ENCODE data around the gene FNDC11. TPM values are rescaled to one million over a fixed set of nuclear protein-coding genes. Genes with fewer than 3 reads are reported as not detected.

The FNDC11 gene
- total and polyA plus RNA-seq, 2 of the 13 experiments (the other 11 are each of a cell fraction or from before 2014, with no cell fraction given): 0.07 TPM; not detected in 1

DNA sequence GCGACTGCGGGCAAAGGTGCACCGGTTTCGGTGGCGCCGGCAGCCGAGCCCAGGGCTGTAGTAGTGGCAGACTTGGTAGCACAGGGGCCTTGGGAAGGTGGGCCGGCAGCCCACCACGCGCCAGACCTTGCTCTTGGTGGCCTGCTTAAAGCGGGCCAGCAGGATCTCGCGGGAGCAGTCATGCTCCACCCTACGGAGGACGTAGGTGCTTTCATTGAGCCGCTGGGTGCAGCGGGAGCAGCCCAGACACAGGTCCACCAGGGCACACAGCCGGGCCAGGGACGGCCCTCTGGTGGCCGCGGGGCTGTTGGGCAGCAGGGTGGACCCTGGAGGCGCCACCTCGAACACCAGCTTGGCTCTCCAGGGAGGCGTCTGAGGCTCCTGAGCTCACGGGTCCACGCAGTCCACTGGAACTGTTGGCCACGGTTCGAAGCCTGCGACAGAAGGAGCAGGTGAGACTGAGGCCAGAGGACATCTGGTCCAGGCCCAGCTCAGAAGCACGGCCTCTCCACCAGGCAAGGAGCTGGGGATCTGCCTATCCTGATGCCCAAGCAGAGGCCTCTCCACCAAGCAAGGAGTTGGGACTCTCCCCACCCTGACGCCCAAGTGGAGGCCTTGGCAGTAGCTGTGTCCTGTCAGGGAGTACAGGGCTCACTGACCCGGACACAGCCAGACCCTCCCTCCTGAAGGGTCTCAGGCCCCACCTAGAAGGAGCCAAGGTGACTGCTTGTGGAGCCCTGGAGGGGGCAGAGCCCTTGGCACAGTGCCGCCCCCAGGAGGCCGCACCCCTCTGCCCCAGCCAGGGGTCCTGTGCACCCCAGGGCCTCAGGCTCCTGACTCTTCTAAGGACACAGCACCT, 19.1 kb downstream of the FNDC11 start (continued):
- TF ChIP-seq, protein P1, sequence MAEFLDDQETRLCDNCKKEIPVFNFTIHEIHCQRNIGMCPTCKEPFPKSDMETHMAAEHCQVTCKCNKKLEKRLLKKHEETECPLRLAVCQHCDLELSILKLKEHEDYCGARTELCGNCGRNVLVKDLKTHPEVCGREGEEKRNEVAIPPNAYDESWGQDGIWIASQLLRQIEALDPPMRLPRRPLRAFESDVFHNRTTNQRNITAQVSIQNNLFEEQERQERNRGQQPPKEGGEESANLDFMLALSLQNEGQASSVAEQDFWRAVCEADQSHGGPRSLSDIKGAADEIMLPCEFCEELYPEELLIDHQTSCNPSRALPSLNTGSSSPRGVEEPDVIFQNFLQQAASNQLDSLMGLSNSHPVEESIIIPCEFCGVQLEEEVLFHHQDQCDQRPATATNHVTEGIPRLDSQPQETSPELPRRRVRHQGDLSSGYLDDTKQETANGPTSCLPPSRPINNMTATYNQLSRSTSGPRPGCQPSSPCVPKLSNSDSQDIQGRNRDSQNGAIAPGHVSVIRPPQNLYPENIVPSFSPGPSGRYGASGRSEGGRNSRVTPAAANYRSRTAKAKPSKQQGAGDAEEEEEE (CRISPR knock-in tag; IDR thresholded peaks at IDR 0.05; ENCODE audit: borderline replicate concordance): no peak
- no peak for TF ChIP-seq ZSCAN25 (CRISPR knock-in tag; IDR thresholded peaks at IDR 0.05)
- TF ChIP-seq, protein P2, sequence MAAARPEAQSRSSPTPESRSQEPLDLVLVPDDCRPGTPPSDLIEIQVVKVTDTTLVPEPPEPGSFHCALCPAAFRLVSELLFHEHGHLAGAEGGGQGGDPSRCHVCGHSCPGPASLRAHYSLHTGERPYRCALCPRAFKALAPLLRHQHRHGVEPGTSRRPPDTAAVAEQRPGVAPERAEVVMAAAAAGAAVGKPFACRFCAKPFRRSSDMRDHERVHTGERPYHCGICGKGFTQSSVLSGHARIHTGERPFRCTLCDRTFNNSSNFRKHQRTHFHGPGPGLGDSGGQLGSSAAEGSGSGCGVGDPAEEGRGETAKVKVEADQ (CRISPR knock-in tag; IDR thresholded peaks at IDR 0.05; ENCODE audit: borderline replicate concordance): no peak; the same call in 1 of the 2 replicates
- TF ChIP-seq HOXA9 (CRISPR knock-in tag; IDR thresholded peaks at IDR 0.05; ENCODE audit: borderline replicate concordance): no peak
- TF ChIP-seq, protein P3, sequence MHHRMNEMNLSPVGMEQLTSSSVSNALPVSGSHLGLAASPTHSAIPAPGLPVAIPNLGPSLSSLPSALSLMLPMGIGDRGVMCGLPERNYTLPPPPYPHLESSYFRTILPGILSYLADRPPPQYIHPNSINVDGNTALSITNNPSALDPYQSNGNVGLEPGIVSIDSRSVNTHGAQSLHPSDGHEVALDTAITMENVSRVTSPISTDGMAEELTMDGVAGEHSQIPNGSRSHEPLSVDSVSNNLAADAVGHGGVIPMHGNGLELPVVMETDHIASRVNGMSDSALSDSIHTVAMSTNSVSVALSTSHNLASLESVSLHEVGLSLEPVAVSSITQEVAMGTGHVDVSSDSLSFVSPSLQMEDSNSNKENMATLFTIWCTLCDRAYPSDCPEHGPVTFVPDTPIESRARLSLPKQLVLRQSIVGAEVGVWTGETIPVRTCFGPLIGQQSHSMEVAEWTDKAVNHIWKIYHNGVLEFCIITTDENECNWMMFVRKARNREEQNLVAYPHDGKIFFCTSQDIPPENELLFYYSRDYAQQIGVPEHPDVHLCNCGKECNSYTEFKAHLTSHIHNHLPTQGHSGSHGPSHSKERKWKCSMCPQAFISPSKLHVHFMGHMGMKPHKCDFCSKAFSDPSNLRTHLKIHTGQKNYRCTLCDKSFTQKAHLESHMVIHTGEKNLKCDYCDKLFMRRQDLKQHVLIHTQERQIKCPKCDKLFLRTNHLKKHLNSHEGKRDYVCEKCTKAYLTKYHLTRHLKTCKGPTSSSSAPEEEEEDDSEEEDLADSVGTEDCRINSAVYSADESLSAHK (CRISPR knock-in tag; IDR thresholded peaks at IDR 0.05; ENCODE audit: borderline replicate concordance): no peak
- TF ChIP-seq, protein P4, sequence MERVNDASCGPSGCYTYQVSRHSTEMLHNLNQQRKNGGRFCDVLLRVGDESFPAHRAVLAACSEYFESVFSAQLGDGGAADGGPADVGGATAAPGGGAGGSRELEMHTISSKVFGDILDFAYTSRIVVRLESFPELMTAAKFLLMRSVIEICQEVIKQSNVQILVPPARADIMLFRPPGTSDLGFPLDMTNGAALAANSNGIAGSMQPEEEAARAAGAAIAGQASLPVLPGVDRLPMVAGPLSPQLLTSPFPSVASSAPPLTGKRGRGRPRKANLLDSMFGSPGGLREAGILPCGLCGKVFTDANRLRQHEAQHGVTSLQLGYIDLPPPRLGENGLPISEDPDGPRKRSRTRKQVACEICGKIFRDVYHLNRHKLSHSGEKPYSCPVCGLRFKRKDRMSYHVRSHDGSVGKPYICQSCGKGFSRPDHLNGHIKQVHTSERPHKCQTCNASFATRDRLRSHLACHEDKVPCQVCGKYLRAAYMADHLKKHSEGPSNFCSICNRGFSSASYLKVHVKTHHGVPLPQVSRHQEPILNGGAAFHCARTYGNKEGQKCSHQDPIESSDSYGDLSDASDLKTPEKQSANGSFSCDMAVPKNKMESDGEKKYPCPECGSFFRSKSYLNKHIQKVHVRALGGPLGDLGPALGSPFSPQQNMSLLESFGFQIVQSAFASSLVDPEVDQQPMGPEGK (CRISPR knock-in tag; IDR thresholded peaks at IDR 0.05): peak; percentile 57
- peak; percentile 31; the same call in 1 of the 2 replicates for TF ChIP-seq STAT5B (CRISPR knock-in tag; IDR thresholded peaks at IDR 0.05)
- TF ChIP-seq RAD21 (CRISPR knock-in tag; IDR thresholded peaks at IDR 0.05): peak; percentile 90
- TF ChIP-seq, protein P5, sequence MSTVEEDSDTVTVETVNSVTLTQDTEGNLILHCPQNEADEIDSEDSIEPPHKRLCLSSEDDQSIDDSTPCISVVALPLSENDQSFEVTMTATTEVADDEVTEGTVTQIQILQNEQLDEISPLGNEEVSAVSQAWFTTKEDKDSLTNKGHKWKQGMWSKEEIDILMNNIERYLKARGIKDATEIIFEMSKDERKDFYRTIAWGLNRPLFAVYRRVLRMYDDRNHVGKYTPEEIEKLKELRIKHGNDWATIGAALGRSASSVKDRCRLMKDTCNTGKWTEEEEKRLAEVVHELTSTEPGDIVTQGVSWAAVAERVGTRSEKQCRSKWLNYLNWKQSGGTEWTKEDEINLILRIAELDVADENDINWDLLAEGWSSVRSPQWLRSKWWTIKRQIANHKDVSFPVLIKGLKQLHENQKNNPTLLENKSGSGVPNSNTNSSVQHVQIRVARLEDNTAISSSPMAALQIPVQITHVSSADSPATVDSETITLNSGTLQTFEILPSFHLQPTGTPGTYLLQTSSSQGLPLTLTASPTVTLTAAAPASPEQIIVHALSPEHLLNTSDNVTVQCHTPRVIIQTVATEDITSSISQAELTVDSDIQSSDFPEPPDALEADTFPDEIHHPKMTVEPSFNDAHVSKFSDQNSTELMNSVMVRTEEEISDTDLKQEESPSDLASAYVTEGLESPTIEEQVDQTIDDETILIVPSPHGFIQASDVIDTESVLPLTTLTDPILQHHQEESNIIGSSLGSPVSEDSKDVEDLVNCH (CRISPR knock-in tag; IDR thresholded peaks at IDR 0.05): no peak
- TF ChIP-seq KLF13 (CRISPR knock-in tag; IDR thresholded peaks at IDR 0.05): 0 out of 2 replicates have a peak, but pooled peaks have one; percentile 7
- TF ChIP-seq SRF (IDR thresholded peaks at IDR 0.05; ENCODE audit: low read depth, low read length): no peak
- TF ChIP-seq GATAD2A (CRISPR knock-in tag; IDR thresholded peaks at IDR 0.05): peak; percentile 49; the same call in 1 of the 2 replicates

Measured in HepG2 (cell line).